WTC11 (cell line): ENCODE data around the gene HOXA13. TPM values are rescaled to one million over a fixed set of nuclear protein-coding genes. Genes with fewer than 3 reads are reported as not detected.

Source experiments
- ATAC-seq: fragments of 200-7000 bp; cut with Tn5 transposase; 2 replicates; pipeline ENCODE4 v1.10.0; 2021; ENCODE audit warnings: mild to moderate bottlenecking, moderate library complexity
- CTCF ChIA-PET: fragments of 300-600 bp; sonication (Branson Sonifier 250); formaldehyde crosslinking; loops from one replicate; lab custom pipeline; 2021; ENCODE audit warnings: antibody characterized with exemption; lab: Charles Lee
- POLR2A ChIA-PET: fragments of 350-600 bp; sonication (Branson Sonifier 250); formaldehyde crosslinking; loops from one replicate; lab custom pipeline; 2021; ENCODE audit warnings: antibody characterized with exemption; lab: Charles Lee
- DNase-seq: peaks from one replicate; pipeline ENCODE4 v3.0.0; 2021; ENCODE audit warnings: low spot score
- H3K27ac Mint-ChIP-seq: 2 replicates; pipeline ENCODE4 v1.8.0; 2021; ENCODE audit warnings: mixed read lengths
- H3K27me3 Mint-ChIP-seq: 2 replicates; pipeline ENCODE4 v1.8.0; 2021; ENCODE audit warnings: low read depth, mild to moderate bottlenecking, moderate library complexity, mixed read lengths
- H3K36me3 Mint-ChIP-seq: 2 replicates; pipeline ENCODE4 v1.8.0; 2021; ENCODE audit warnings: mixed read lengths
- H3K4me1 Mint-ChIP-seq: 2 replicates; pipeline ENCODE4 v1.8.0; 2022; ENCODE audit warnings: mixed read lengths
- H3K4me3 Mint-ChIP-seq: 2 replicates; pipeline ENCODE4 v1.8.0; 2021; ENCODE audit warnings: mild to moderate bottlenecking, moderate library complexity, mixed read lengths
- H3K9me3 Mint-ChIP-seq: 2 replicates; pipeline ENCODE4 v1.8.0; 2021; ENCODE audit warnings: mixed read lengths
- ATF1 ChIP-seq: sonication (generic); formaldehyde crosslinking; IDR thresholded peaks from 2 replicates; pipeline ENCODE4 v1.8.1; 2023; ENCODE audit warnings: mild to moderate bottlenecking, moderate library complexity, missing genetic modification reagents
- FOXP1 ChIP-seq: sonication (generic); formaldehyde crosslinking; IDR thresholded peaks from 2 replicates; pipeline ENCODE4 v1.8.0; 2022; ENCODE audit warnings: missing genetic modification reagents, mild to moderate bottlenecking, moderate library complexity, borderline replicate concordance
- GTF2I ChIP-seq: fragments of 250-450 bp; sonication (Bioruptor Pico); conservative IDR thresholded peaks from 2 replicates; pipeline ENCODE4 v1.4.0; 2021; ENCODE audit warnings: mild to moderate bottlenecking
- HMGA2 ChIP-seq: fragments of 250-450 bp; sonication (Bioruptor Pico); IDR thresholded peaks from 2 replicates; pipeline ENCODE4 v1.4.0; 2021; ENCODE audit warnings: mild to moderate bottlenecking, moderate library complexity
- KAT7 ChIP-seq: sonication (generic); formaldehyde crosslinking; IDR thresholded peaks from 2 replicates; pipeline ENCODE4 v1.8.1; 2023; ENCODE audit warnings: missing genetic modification reagents, mild to moderate bottlenecking, borderline replicate concordance
- MYBL2 ChIP-seq: sonication (generic); formaldehyde crosslinking; IDR thresholded peaks from 2 replicates; pipeline ENCODE4 v1.8.1; 2023; ENCODE audit warnings: mild to moderate bottlenecking, moderate library complexity, missing genetic modification reagents
- NR1H2 ChIP-seq: sonication (generic); formaldehyde crosslinking; IDR thresholded peaks from 2 replicates; pipeline ENCODE4 v1.9.0; 2021; ENCODE audit warnings: mild to moderate bottlenecking, moderate library complexity, missing genetic modification reagents
- NR3C1 ChIP-seq: sonication (generic); formaldehyde crosslinking; conservative IDR thresholded peaks from 2 replicates; pipeline ENCODE4 v1.8.1; 2023; ENCODE audit warnings: low read depth, mild to moderate bottlenecking, missing genetic modification reagents
- SMAD3 ChIP-seq: sonication (generic); formaldehyde crosslinking; IDR thresholded peaks from 2 replicates; pipeline ENCODE4 v1.8.0; 2022; ENCODE audit warnings: missing genetic modification reagents, mild to moderate bottlenecking, borderline replicate concordance
- TCF7 ChIP-seq: sonication (generic); formaldehyde crosslinking; IDR thresholded peaks from 2 replicates; pipeline ENCODE4 v1.8.0; 2022; ENCODE audit warnings: mild to moderate bottlenecking, low read depth, missing genetic modification reagents, moderate library complexity
- TEAD4 ChIP-seq: sonication (generic); formaldehyde crosslinking; IDR thresholded peaks from 2 replicates; pipeline ENCODE4 v1.8.0; 2022; ENCODE audit warnings: mild to moderate bottlenecking, missing genetic modification reagents
- ZNF121 ChIP-seq: sonication (generic); formaldehyde crosslinking; IDR thresholded peaks from 2 replicates; pipeline ENCODE4 v1.8.0; 2023; ENCODE audit warnings: missing genetic modification reagents
- total RNA-seq: library from RNA; stranded (reverse); gene quantifications from 3 replicates; pipeline ENCODE4 v1.2.3, GENCODE V29; 2021
- TF ChIP-seq, protein P1 (sequence below): fragments of 250-450 bp; sonication (Bioruptor Pico); IDR thresholded peaks from 2 replicates; pipeline ENCODE4 v1.9.0; 2021; ENCODE audit warnings: mild to moderate bottlenecking
- TF ChIP-seq, protein P2 (sequence below): sonication (generic); formaldehyde crosslinking; IDR thresholded peaks from 2 replicates; pipeline ENCODE4 v1.8.0; 2022; ENCODE audit warnings: mild to moderate bottlenecking, missing genetic modification reagents
- TF ChIP-seq, protein P3 (sequence below): sonication (generic); formaldehyde crosslinking; IDR thresholded peaks from 2 replicates; pipeline ENCODE4 v1.8.0; 2022; ENCODE audit warnings: missing genetic modification reagents
- TF ChIP-seq, protein P4 (sequence below): sonication (generic); formaldehyde crosslinking; IDR thresholded peaks from 2 replicates; pipeline ENCODE4 v1.8.0; 2022; ENCODE audit warnings: mild to moderate bottlenecking, missing genetic modification reagents
- TF ChIP-seq, protein P5 (sequence below): fragments of 250-450 bp; sonication (Bioruptor Pico); IDR thresholded peaks from 2 replicates; pipeline ENCODE4 v1.9.0; 2021; ENCODE audit warnings: moderate library complexity, mild to moderate bottlenecking, inconsistent platforms, borderline replicate concordance

Gene HOXA13
- total RNA-seq, 1 experiment from 2014 or later: not detected

DNA sequence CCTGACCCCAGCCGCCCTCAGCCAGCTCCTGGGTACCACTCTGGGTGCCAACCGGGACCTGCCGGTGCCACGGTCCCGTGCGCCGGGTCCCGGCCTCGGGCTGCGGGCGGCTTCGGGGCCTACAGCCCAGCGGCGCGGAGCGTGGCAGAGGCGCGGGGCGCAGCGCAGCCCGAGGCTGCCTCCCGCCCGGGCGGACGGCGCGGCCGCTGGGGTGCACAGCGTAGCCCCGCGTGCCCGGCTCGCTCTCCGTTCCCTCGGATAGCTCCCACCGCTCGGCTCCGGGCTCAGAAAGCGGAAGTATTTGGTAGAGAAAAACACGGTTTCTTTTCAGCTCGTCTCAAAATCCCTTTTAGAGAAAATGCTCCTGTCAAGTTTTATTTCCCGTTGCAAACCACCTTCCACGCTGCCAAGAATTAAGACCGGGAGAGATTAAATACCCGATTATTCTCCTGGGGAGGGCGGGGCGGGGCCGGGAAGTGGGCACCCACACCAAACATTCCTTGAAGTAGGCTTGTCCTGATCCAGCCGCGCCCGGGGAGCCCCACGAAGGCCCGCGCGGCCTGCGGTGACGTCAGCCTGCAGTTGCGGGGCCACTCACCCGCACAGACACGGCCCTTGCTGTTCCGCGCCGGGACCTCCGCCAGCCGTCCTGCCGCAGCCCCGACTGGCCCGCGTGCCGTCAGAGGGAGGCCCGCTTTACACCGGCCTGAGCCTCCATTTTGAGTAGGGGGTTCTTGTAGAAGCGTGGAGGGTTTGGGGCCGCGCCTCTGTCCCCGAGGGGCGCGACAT lies 7.2 kb downstream of the HOXA13 start (continued):
- TF ChIP-seq GTF2I (CRISPR knock-in tag): no peak
- no peak for TF ChIP-seq ATF1 (CRISPR knock-in tag)
- TF ChIP-seq NR3C1 (CRISPR knock-in tag): no peak
- no peak for TF ChIP-seq HMGA2
- TF ChIP-seq ZNF121 (CRISPR knock-in tag): no peak
- no peak for TF ChIP-seq TCF7 (CRISPR knock-in tag)

DNA sequence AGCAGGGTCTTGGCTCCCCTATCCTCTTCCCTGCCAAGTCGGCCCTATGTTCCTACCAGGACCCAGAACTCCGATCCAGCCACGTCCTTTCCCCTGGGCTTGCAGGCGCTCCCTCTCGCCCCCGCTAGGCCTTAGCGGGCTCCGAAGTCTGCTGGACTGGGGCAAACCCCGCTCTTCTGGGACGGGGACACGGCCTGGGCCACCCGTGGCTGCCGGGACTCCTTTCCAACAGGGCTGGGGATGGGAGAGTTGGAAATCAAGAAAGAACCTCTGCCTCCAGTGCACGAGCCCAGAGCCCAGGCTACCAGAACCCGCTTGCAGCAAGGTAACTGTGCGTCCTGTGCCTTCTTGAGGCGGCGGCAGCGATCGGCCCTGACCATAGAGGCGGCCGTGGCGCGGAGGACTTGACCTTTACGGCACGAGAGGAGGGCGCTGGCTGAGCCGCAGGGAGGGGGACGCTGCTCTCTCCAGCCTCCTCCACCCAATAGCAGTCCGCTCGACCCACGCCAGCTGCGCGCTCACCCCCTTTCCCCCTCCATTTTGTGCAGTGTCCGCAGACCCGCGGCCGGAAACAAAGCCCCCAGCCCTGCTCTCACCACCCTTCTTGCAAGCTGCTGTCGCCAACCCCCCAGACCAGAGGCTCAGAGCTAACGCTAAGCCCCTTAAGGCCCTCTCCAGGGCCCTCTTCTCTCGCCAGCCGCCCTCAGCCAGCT lies 7.9 kb downstream of the HOXA13 start:
- peak; percentile 55 for DNase-seq
- peak; percentile 30 for ATAC-seq
- peaks cover 100% of the 10 kb centered on the region for H3K27me3 Mint-ChIP-seq
- POLR2A ChIA-PET: no interaction called here
- no peaks in the 10 kb centered on the region for H3K9me3 Mint-ChIP-seq
- peak overlapping the region; percentile 39; the same call in 1 of the 2 replicates for H3K4me3 Mint-ChIP-seq
- TF ChIP-seq, protein P1, sequence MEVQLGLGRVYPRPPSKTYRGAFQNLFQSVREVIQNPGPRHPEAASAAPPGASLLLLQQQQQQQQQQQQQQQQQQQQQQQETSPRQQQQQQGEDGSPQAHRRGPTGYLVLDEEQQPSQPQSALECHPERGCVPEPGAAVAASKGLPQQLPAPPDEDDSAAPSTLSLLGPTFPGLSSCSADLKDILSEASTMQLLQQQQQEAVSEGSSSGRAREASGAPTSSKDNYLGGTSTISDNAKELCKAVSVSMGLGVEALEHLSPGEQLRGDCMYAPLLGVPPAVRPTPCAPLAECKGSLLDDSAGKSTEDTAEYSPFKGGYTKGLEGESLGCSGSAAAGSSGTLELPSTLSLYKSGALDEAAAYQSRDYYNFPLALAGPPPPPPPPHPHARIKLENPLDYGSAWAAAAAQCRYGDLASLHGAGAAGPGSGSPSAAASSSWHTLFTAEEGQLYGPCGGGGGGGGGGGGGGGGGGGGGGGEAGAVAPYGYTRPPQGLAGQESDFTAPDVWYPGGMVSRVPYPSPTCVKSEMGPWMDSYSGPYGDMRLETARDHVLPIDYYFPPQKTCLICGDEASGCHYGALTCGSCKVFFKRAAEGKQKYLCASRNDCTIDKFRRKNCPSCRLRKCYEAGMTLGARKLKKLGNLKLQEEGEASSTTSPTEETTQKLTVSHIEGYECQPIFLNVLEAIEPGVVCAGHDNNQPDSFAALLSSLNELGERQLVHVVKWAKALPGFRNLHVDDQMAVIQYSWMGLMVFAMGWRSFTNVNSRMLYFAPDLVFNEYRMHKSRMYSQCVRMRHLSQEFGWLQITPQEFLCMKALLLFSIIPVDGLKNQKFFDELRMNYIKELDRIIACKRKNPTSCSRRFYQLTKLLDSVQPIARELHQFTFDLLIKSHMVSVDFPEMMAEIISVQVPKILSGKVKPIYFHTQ (CRISPR knock-in tag): no peak
- TF ChIP-seq, protein P2, sequence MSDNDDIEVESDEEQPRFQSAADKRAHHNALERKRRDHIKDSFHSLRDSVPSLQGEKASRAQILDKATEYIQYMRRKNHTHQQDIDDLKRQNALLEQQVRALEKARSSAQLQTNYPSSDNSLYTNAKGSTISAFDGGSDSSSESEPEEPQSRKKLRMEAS (CRISPR knock-in tag): no peak
- TF ChIP-seq, protein P3, sequence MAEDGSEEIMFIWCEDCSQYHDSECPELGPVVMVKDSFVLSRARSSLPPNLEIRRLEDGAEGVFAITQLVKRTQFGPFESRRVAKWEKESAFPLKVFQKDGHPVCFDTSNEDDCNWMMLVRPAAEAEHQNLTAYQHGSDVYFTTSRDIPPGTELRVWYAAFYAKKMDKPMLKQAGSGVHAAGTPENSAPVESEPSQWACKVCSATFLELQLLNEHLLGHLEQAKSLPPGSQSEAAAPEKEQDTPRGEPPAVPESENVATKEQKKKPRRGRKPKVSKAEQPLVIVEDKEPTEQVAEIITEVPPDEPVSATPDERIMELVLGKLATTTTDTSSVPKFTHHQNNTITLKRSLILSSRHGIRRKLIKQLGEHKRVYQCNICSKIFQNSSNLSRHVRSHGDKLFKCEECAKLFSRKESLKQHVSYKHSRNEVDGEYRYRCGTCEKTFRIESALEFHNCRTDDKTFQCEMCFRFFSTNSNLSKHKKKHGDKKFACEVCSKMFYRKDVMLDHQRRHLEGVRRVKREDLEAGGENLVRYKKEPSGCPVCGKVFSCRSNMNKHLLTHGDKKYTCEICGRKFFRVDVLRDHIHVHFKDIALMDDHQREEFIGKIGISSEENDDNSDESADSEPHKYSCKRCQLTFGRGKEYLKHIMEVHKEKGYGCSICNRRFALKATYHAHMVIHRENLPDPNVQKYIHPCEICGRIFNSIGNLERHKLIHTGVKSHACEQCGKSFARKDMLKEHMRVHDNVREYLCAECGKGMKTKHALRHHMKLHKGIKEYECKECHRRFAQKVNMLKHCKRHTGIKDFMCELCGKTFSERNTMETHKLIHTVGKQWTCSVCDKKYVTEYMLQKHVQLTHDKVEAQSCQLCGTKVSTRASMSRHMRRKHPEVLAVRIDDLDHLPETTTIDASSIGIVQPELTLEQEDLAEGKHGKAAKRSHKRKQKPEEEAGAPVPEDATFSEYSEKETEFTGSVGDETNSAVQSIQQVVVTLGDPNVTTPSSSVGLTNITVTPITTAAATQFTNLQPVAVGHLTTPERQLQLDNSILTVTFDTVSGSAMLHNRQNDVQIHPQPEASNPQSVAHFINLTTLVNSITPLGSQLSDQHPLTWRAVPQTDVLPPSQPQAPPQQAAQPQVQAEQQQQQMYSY (CRISPR knock-in tag): peak; percentile 62; the same call in 1 of the 2 replicates
- TF ChIP-seq KAT7 (CRISPR knock-in tag): no peak
- no peak for TF ChIP-seq TEAD4
- TF ChIP-seq, protein P4, sequence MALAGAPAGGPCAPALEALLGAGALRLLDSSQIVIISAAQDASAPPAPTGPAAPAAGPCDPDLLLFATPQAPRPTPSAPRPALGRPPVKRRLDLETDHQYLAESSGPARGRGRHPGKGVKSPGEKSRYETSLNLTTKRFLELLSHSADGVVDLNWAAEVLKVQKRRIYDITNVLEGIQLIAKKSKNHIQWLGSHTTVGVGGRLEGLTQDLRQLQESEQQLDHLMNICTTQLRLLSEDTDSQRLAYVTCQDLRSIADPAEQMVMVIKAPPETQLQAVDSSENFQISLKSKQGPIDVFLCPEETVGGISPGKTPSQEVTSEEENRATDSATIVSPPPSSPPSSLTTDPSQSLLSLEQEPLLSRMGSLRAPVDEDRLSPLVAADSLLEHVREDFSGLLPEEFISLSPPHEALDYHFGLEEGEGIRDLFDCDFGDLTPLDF (CRISPR knock-in tag): no peak
- no peak for TF ChIP-seq MYBL2 (CRISPR knock-in tag)
- no peak for TF ChIP-seq NR1H2
- TF ChIP-seq, protein P5, sequence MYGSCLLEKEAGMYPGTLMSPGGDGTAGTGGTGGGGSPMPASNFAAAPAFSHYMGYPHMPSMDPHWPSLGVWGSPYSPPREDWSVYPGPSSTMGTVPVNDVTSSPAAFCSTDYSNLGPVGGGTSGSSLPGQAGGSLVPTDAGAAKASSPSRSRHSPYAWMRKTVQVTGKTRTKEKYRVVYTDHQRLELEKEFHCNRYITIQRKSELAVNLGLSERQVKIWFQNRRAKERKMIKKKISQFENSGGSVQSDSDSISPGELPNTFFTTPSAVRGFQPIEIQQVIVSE (CRISPR knock-in tag): no peak
- no peak for TF ChIP-seq SMAD3 (CRISPR knock-in tag)
- TF ChIP-seq FOXP1 (CRISPR knock-in tag): 0 out of 2 replicates have a peak, but pooled peaks have one; percentile 11
- H3K4me1 Mint-ChIP-seq: peaks cover 31% of the 10 kb centered on the region
- H3K36me3 Mint-ChIP-seq: no peaks in the 10 kb centered on the region
- no peak overlapping the region for H3K27ac Mint-ChIP-seq
- CTCF ChIA-PET: interaction anchor here (0.7 to 5.5 kb wide), 2 partner anchors 12 to 50 kb away, joined by 3 to 34 read pairs; partner anchors contain the start of gene EVX1
